ENCODE measurements around the gene BMP7.
A peak's percentile ranks its signal among the peaks of the same experiment; 100 is the strongest.

The BMP7 gene

DNA sequence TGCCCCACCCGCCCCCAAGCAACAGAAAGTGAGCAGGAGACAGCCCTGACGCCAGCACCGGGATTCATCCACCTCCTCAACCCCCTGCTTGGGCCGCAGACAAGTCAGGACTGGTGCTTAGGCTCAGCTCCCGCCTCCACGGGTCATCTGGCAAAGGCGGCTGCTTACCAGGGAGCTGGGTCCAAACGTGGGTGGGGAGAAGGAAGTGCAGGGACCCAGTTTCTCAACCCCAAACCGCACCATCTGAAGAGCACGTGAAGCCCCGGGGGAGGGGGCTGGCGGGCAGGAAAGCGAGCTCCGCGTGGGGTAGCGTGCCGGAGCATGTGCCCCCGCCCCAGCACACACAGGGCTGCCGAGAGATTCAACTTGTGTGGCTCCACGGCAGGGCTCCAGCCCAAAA is 87.2 kb downstream of the BMP7 start:
- in situ Hi-C loops (cut with MboI; ENCODE audit: low pct_unique_long_range_greater_than_20kb, low sequenced_read_pairs, unreplicated experiment) = no loop called here
- no peak for DNase-seq (ENCODE audit: low spot score)
- TF ChIP-seq, protein P1, sequence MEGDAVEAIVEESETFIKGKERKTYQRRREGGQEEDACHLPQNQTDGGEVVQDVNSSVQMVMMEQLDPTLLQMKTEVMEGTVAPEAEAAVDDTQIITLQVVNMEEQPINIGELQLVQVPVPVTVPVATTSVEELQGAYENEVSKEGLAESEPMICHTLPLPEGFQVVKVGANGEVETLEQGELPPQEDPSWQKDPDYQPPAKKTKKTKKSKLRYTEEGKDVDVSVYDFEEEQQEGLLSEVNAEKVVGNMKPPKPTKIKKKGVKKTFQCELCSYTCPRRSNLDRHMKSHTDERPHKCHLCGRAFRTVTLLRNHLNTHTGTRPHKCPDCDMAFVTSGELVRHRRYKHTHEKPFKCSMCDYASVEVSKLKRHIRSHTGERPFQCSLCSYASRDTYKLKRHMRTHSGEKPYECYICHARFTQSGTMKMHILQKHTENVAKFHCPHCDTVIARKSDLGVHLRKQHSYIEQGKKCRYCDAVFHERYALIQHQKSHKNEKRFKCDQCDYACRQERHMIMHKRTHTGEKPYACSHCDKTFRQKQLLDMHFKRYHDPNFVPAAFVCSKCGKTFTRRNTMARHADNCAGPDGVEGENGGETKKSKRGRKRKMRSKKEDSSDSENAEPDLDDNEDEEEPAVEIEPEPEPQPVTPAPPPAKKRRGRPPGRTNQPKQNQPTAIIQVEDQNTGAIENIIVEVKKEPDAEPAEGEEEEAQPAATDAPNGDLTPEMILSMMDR (IDR thresholded peaks at IDR 0.05; ENCODE audit: extremely low read depth, insufficient read depth, missing control alignments) = no peak

DNA sequence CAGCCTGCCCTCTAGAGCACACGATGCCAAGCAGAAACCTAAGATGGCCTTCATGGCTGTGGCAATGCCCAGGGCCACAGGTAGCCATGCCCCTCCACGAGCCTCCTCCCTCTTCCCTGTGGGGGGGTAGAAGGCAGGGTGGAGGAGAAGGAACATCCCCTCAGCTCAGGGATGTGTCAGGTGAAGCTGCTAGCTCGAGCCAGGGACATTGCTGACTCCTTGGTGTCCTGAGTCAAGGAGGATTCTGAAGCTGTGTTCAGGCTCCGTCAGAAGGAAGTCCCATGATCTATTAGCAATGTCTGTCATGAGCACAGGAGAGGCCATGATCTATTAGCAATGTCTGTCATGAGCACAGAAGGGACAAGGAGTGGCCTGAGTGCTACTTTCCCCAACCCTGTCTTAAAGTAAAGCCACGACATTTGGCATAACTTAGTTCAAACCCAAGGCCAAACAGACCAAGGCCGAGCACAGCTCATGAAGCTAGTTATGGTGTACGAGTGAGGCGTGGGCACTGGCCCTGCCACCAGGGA is 87.8 kb downstream of the BMP7 start:
- TF ChIP-seq, protein P1 (IDR thresholded peaks at IDR 0.05; ENCODE audit: extremely low read depth, insufficient read depth, missing control alignments) = no peak
- no peak for DNase-seq (ENCODE audit: low spot score)
- in situ Hi-C loops (cut with MboI; ENCODE audit: low pct_unique_long_range_greater_than_20kb, low sequenced_read_pairs, unreplicated experiment) = no loop called here

DNA sequence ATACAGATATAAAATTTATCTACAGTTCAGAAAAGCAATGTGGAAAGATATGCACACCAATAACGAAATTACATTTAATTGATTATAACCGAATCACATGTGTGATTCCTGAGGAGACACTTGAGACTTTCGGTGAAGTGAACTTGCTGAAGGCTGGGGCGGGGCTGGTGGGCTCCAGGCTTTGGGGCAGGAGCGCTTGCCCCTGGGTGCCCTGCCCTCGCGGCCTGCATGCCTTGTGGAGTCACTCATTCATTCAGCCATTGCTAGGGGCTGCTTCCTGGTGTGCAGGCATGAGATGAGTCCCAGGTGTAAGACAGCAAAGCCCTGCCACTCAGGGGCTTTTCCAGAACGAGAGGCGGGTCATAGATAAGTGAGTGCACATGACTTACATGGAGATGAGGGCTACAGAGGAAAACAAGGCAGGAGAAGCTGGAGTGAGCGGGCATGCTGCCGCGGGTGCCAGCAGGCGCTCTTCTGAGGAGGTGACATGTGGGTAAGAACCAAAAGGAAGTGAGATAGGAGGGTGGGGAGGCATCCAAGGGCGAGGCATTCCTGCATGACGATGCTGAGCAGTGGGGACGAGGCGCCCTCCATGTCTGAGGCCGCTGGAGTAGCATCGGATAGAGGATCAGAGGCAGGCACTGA is 88.7 kb downstream of the BMP7 start:
- in situ Hi-C loops (cut with MboI; ENCODE audit: low pct_unique_long_range_greater_than_20kb, low sequenced_read_pairs, unreplicated experiment) = no loop called here
- DNase-seq (ENCODE audit: low spot score) = no peak
- TF ChIP-seq, protein P1 (IDR thresholded peaks at IDR 0.05; ENCODE audit: extremely low read depth, insufficient read depth, missing control alignments) = no peak

DNA sequence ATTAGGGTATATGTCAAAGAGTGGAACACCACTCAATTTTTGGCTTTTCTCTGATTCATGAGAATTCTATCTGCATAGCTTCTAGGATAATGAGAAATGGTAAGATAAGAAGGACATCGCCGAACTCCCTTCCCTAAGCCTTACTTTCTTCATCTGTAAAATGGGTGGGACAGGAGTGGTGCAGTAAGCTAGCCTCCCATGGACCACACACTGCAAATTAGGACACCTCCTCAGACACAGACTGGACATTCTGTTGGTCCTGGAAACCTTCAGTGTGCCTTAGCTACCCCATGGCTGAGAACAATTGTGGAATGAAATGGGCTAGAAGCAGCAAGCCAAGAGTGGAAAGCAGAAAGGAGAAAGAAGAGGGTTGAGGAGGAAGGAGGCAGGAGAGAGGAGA is 89.6 kb downstream of the BMP7 start:
- TF ChIP-seq, protein P1 (IDR thresholded peaks at IDR 0.05; ENCODE audit: extremely low read depth, insufficient read depth, missing control alignments) = no peak
- in situ Hi-C loops (cut with MboI; ENCODE audit: low pct_unique_long_range_greater_than_20kb, low sequenced_read_pairs, unreplicated experiment) = no loop called here
- no peak for DNase-seq (ENCODE audit: low spot score)

DNA sequence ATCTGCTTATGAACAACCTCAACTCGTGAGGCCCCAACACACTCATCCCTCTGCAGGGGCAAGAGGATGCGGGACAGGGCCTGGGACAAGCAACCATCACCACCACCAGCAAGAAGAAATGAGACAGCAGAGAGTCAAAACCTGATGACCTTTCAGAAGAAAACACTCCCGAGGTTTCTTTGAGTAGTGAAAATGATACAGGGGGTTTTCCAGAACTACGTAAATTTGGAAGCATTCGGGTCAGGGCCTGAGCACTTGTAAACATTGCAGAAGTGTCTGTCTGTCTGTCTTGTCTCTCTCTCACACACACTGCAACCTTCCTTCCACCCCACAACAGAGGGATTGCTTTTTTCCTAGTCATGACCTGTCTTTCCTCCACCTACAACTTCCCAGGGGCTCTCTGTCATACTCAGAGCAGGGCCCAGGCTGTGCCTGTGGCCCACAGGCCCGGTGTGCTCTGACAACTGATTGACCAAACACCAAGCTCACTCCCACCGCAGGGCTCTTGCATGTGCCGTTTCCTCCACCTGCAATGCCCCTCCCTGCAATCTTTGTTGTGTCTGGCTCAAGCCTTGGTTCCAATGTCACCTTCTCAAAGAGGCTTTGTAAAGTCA is 90.9 kb downstream of the BMP7 start:
- in situ Hi-C loops (cut with MboI; ENCODE audit: low pct_unique_long_range_greater_than_20kb, low sequenced_read_pairs, unreplicated experiment) = no loop called here
- TF ChIP-seq, protein P1 (IDR thresholded peaks at IDR 0.05; ENCODE audit: extremely low read depth, insufficient read depth, missing control alignments) = no peak
- DNase-seq (ENCODE audit: low spot score) = peak; percentile 48

DNA sequence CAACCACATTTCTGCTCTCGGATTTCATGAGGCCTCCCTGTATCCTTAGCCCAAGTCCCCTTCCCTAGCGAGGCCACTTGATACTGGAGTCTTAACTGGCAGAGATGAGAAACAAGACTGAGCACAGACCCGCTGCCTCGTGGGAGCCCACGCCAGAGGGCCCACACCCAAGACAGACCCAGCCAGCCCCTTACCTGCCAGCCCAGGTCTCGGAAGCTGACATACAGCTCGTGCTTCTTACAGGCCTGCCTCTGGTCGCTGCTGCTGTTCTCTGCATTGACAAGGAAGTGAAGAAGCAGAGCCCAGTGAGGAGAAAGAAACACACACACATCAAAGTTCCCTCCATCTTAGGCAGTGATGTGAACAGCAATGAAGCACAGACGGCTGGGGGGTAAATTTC is 91.7 kb downstream of the BMP7 start:
- in situ Hi-C loops (cut with MboI; ENCODE audit: low pct_unique_long_range_greater_than_20kb, low sequenced_read_pairs, unreplicated experiment) = no loop called here
- TF ChIP-seq, protein P1 (IDR thresholded peaks at IDR 0.05; ENCODE audit: extremely low read depth, insufficient read depth, missing control alignments) = no peak
- DNase-seq (ENCODE audit: low spot score) = no peak
